Measurements from ENCODE around the gene LENG8. TPM values are rescaled to one million over a fixed set of nuclear protein-coding genes. Genes with fewer than 3 reads are reported as not detected.

Gene LENG8
- total RNA-seq, 2 donors from 2014 or later, result 182 to 290 TPM

DNA sequence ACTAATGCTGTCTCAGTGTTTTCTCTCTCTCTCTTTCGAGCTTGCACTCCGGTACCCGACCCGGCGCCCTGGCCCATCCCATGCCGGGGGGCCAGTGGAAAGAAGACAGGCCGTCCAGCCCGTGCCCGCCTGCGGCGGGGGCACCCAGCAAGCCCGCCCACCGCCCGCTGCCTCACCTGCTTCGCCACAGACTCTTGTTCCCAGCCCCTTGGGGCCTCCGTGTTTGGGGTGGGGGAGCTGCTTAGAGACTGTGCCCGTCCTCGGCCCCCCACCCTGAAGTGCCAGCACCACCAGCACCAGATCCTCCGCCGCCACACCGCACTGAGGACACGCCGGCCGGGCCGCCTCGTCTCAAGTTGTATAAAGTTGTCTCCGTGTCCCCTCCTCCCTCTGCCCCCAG is 12.2 kb downstream of the LENG8 start:
- H3K4me1 ChIP-seq, result peaks cover 75% of the 10 kb centered on the region
- intact Hi-C loops (cut with DNase I), result no loop called here
- no peak overlapping the region for H3K4me3 ChIP-seq
- H3K27ac ChIP-seq, result peak overlapping the region in 3 of 4 donors; percentile 97 to 99 (median 98)
- no peaks in the 10 kb centered on the region for H3K9me3 ChIP-seq
- 62 to 67% methylated on average over 27 of the region's 27 CpGs for WGBS, 2 donors
- H3K27me3 ChIP-seq, result no peaks in the 10 kb centered on the region
- ATAC-seq, result no peak
- DNase-seq, result no peak
- peaks cover 24 to 32% of the 10 kb centered on the region in 2 donors for H3K36me3 ChIP-seq (replicated peaks in 1 of 2; ENCODE audit: insufficient read depth in 1 of 2, low read depth in 2 of 2)
- TF ChIP-seq, protein P1, sequence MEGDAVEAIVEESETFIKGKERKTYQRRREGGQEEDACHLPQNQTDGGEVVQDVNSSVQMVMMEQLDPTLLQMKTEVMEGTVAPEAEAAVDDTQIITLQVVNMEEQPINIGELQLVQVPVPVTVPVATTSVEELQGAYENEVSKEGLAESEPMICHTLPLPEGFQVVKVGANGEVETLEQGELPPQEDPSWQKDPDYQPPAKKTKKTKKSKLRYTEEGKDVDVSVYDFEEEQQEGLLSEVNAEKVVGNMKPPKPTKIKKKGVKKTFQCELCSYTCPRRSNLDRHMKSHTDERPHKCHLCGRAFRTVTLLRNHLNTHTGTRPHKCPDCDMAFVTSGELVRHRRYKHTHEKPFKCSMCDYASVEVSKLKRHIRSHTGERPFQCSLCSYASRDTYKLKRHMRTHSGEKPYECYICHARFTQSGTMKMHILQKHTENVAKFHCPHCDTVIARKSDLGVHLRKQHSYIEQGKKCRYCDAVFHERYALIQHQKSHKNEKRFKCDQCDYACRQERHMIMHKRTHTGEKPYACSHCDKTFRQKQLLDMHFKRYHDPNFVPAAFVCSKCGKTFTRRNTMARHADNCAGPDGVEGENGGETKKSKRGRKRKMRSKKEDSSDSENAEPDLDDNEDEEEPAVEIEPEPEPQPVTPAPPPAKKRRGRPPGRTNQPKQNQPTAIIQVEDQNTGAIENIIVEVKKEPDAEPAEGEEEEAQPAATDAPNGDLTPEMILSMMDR (IDR thresholded peaks at IDR 0.05), result no peak
- peak in 1 of 3 donors; percentile 7 for TF ChIP-seq POLR2A (IDR thresholded peaks at IDR 0.05)

DNA sequence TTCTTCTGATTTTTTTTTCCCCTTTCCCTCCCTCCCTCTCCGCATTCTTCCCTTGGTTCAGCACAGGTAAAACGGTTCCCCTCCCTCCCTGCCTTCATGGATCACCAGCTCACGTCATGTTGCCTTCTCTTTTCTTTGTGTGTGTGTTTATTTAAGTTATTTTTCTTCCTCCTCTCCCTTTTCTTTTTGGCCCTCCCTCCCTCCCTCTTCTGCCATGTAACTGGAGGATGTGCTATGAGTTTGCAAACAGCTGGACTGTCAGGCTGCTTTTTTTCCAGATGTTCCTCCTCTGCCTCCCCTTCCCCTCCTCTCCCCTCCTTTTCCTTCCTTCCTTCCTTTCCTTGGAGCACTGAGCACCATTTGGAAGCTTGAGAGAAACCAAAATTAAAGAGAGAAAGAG is 12.6 kb downstream of the LENG8 start:
- ATAC-seq, result no peak
- H3K9me3 ChIP-seq, result no peaks in the 10 kb centered on the region
- 18 to 34% methylated on average over 3 of the region's 3 CpGs for WGBS, 2 donors
- intact Hi-C loops (cut with DNase I), result no loop called here
- peaks cover 79% of the 10 kb centered on the region for H3K4me1 ChIP-seq
- no peak for DNase-seq
- peaks cover 20 to 28% of the 10 kb centered on the region in 2 donors for H3K36me3 ChIP-seq (replicated peaks in 1 of 2; ENCODE audit: insufficient read depth in 1 of 2, low read depth in 2 of 2)
- H3K4me3 ChIP-seq, result no peak overlapping the region
- TF ChIP-seq POLR2A (IDR thresholded peaks at IDR 0.05), result no peak
- TF ChIP-seq, protein P1 (IDR thresholded peaks at IDR 0.05), result no peak
- H3K27ac ChIP-seq, result peak overlapping the region; percentile 97 to 100 (median 98)
- no peaks in the 10 kb centered on the region for H3K27me3 ChIP-seq

DNA sequence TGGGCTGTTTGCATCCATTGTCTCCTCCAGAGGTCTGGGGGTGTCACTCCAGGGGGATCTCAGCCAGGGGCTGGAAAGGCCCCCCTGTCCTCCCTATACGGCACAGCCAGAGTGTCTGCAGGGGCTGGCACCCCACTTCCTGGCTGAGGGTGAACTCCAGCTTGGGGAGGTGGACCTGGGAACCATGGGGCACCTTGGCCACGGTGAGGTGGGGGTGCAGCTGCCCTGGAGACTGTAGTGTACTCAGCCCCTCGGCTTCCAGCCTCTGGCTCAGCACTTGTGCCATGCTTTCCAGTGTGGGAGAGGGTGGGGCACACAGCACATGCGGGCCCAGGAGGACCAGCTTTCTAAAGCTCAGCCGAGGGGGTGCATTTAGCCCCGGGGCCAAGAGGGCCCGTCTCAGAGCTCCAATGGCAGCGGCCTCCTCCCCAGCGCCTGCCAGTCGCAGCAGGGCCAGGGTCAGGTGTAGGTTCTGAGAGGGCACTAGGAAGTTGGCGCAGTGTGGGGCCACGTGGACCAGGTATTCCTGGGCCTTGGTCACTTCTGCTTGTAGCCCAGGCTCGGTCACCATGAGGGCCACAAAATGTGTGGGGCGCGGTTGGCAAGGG is 13.2 kb downstream of the LENG8 start:
- peak; percentile 64 to 75 (median 70) for DNase-seq

DNA sequence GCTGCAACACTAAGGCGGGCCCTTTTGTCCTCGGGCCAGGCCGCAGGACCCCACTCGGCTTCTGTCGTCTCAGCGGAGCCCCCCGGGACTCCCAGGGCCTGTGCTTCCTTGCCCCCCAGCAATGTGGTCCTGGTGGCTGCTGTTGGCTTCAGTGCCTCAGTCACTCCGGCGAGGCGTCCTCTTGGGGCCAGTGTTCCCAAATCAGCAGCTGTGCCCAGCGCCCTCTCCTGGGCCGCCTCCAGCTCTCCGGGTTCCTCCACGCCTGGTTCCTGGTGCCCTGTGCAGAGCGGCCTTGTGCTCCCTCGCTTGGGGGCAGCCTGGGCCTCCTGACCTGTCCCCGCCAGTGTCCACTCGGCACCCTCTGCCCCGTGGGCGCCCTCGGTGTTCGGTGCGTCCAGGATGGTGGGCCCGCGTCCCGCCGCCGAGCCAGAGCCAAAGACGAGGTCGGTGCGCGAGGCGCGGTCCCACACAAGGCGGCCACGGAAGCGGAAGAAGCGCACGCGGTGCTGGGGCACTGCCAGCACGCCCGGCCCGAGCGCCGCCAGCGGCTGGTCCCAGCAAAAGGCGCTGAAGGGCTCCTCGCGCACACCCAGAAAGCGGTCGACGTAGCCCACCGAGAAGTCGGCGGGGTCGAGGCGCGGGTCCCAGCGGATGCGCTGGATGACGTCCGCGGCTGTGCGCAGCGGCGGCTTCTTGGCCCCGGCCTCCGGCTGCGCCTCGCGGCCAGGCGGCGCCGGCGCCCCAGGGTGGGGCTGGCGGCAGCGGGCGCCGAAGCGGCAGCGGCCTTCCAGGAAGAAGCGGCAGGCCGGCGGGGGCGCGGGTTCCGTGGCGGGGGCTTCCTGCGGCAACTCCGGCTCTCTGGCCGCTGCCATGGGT is 13.9 kb downstream of the LENG8 start:
- TF ChIP-seq, protein P1 (IDR thresholded peaks at IDR 0.05), result peak in 4 of 7 experiments; percentile 31 to 46 (median 38)
- peak; percentile 23 to 55 (median 52) for TF ChIP-seq POLR2A (IDR thresholded peaks at IDR 0.05)

More for the DNA sequence above, 13.2 kb downstream of the LENG8 start:
- no peaks in the 10 kb centered on the region for H3K9me3 ChIP-seq
- TF ChIP-seq POLR2A (IDR thresholded peaks at IDR 0.05), result no peak
- TF ChIP-seq, protein P1 (IDR thresholded peaks at IDR 0.05), result no peak
- H3K27me3 ChIP-seq, result no peaks in the 10 kb centered on the region
- peaks cover 85% of the 10 kb centered on the region for H3K4me1 ChIP-seq
- intact Hi-C loops (cut with DNase I), result no loop called here
- H3K4me3 ChIP-seq, result no peak overlapping the region
- ATAC-seq, result no peak
- 35 to 47% methylated on average over 8 to 14 of the region's 15 CpGs for WGBS, 2 donors
- peaks cover 15 to 22% of the 10 kb centered on the region in 2 donors for H3K36me3 ChIP-seq (replicated peaks in 1 of 2; ENCODE audit: insufficient read depth in 1 of 2, low read depth in 2 of 2)
- peak overlapping the region; percentile 97 to 100 (median 98) for H3K27ac ChIP-seq

More for the DNA sequence above, 13.9 kb downstream of the LENG8 start:
- ATAC-seq, result peak; percentile 32
- no peaks in the 10 kb centered on the region for H3K27me3 ChIP-seq
- H3K9me3 ChIP-seq, result no peaks in the 10 kb centered on the region
- peaks cover 87% of the 10 kb centered on the region for H3K4me1 ChIP-seq
- H3K4me3 ChIP-seq, result peak overlapping the region in 1 of 2 donors; percentile 20
- DNase-seq, result peak; percentile 77 to 83 (median 82)
- intact Hi-C loops (cut with DNase I), result no loop called here
- H3K36me3 ChIP-seq (replicated peaks in 1 of 2; ENCODE audit: insufficient read depth in 1 of 2, low read depth in 2 of 2), result peaks cover 10 to 15% of the 10 kb centered on the region in 2 donors
- H3K27ac ChIP-seq, result peak overlapping the region; percentile 97 to 100 (median 98)
- 4% methylated on average over 86 of the region's 91 CpGs; no CpG with 5 or more reads in 1 of the 2 donors for WGBS, 2 donors
